ENCODE results near the gene CNTNAP3B.
"Not testable (repeated sequence)": the region's sequence is repeated elsewhere in the genome, so short reads cannot be mapped to it uniquely, and the experiment has no call there.

GRCh38 chr9:42095929-42096328 is 33.3 kb downstream of the CNTNAP3B start:
- not testable (repeated sequence) for TF ChIP-seq TARDBP (IDR thresholded peaks at IDR 0.05); SUZ12 (IDR thresholded peaks at IDR 0.05); ELF4 (IDR thresholded peaks at IDR 0.05); FOXK2 (IDR thresholded peaks at IDR 0.05); PKNOX1 (IDR thresholded peaks at IDR 0.05); LEF1 (IDR thresholded peaks at IDR 0.05; ENCODE audit: borderline replicate concordance); FOXM1 (IDR thresholded peaks at IDR 0.05; ENCODE audit: borderline replicate concordance)
